GM19035 (cell line): ENCODE data around the gene GSE1.

ENCODE experiments used
- ATAC-seq: cut with Tn5 transposase; IDR thresholded peaks from one replicate; pipeline ENCODE4 v1.9.1; 2021; ENCODE audit not compliant: unreplicated experiment

The GSE1 gene

GRCh38 chr16:85658504-85659326 is 45.6 kb downstream of the GSE1 start:
- ATAC-seq = no peak

- ATAC-seq = no peak
Observed at GRCh38 chr16:85659336-85659735, 46.2 kb downstream of the GSE1 start.

- no peak for ATAC-seq
Observed at GRCh38 chr16:85659805-85660511, 46.8 kb downstream of the GSE1 start.

- ATAC-seq = no peak
Observed at GRCh38 chr16:85660843-85661739, 48.0 kb downstream of the GSE1 start.

GRCh38 chr16:85661740-85662481 is 48.8 kb downstream of the GSE1 start:
- no peak for ATAC-seq

- ATAC-seq = no peak
Observed at GRCh38 chr16:85662482-85662812, 49.3 kb downstream of the GSE1 start.

GRCh38 chr16:85662976-85663830 is 50.1 kb downstream of the GSE1 start:
- ATAC-seq = no peak

- no peak for ATAC-seq
Observed at GRCh38 chr16:85663891-85664321, 50.8 kb downstream of the GSE1 start.

- no peak for ATAC-seq
Observed at GRCh38 chr16:85664580-85665372, 51.7 kb downstream of the GSE1 start.

- no peak for ATAC-seq
Observed at GRCh38 chr16:85665373-85665740, 52.2 kb downstream of the GSE1 start.

GRCh38 chr16:85665929-85666328 is 52.8 kb downstream of the GSE1 start:
- no peak for ATAC-seq

- ATAC-seq = no peak
Observed at GRCh38 chr16:85667261-85667660, 54.1 kb downstream of the GSE1 start.

GRCh38 chr16:85667841-85668413 is 54.8 kb downstream of the GSE1 start:
- ATAC-seq = no peak

- ATAC-seq = no peak
Observed at GRCh38 chr16:85668676-85669424, 55.7 kb downstream of the GSE1 start.

GRCh38 chr16:85670840-85671239 is 57.7 kb downstream of the GSE1 start:
- ATAC-seq = no peak

- no peak for ATAC-seq
Observed at GRCh38 chr16:85673529-85674417, 60.7 kb downstream of the GSE1 start.

GRCh38 chr16:85674418-85674755 is 61.3 kb downstream of the GSE1 start:
- no peak for ATAC-seq
